Body of pancreas (tissue), 4 donors: ENCODE data around the gene IER3IP1. TPM values are rescaled to one million over a fixed set of nuclear protein-coding genes. Genes with fewer than 3 reads are reported as not detected.
A peak's percentile ranks its signal among the peaks of the same experiment; 100 is the strongest.

Experiments
- ATAC-seq: fragments of 150-250 bp; one replicate; pipeline ENCODE4 v1.9.1; 2016
- DNase-seq, 4 donors: peaks; one replicate each; pipeline ENCODE4 v3.0.0-alpha.2; 2019
- H3K27ac ChIP-seq, 4 donors: fragments of 200-600 bp; sonication (generic); 1 replicate in 3 of 4; 2 replicates in 1 of 4; pipeline versions ENCODE4 v1.5.1 to v1.6.1; 2016 to 2019; ENCODE audit warnings: mild to moderate bottlenecking in 1 of 4, mixed read lengths in 1 of 4, moderate library complexity in 1 of 4
- H3K27me3 ChIP-seq, 2 donors: fragments of 200-600 bp; sonication (generic); one replicate each; pipeline ENCODE4 v1.6.0; 2016; ENCODE audit warnings: mild to moderate bottlenecking in 1 of 2
- H3K36me3 ChIP-seq, 2 donors: fragments of 200-600 bp; sonication (generic); replicated peaks in 1 of 2; 2 replicates each; pipeline ENCODE4 v1.5.1; 2016; ENCODE audit warnings: low read depth in 2 of 2; ENCODE audit not compliant: insufficient read depth in 1 of 2
- H3K4me1 ChIP-seq: fragments of 200-600 bp; sonication (generic); one replicate; pipeline ENCODE4 v1.6.0; 2016
- H3K4me3 ChIP-seq, 2 donors: fragments of 200-600 bp; sonication (generic); 1 replicate in 1 of 2; 2 replicates in 1 of 2; pipeline ENCODE4 v1.5.1; 2016 to 2019
- H3K9me3 ChIP-seq, 3 donors: fragments of 200-600 bp; sonication (generic); 1 replicate in 2 of 3; 2 replicates in 1 of 3; pipeline ENCODE4 v1.5.1; 2016
- POLR2A ChIP-seq, 3 donors: fragments of 450-650 bp; IDR thresholded peaks; one replicate each; pipeline ENCODE4 v1.6.1; 2016; ENCODE audit warnings: antibody characterized with exemption in 3 of 3, mild to moderate bottlenecking in 2 of 3
- WGBS, 2 donors: methylation state at CpG; one replicate each; pipeline ENCODE4 v1.1.5; 2017; 5-methylcytosine and 5-hydroxymethylcytosine counted together
- intact Hi-C: fragments of 100-400 bp; cut with DNase I; formaldehyde crosslinking; loops from one replicate; pipeline ENCODE4 v1.15.1; 2023
- small RNA-seq: library from RNA; depleted of rRNA; stranded (forward); fragments of <200 nt; gene quantifications from one replicate; pipeline ENCODE3, GENCODE V24; 2016
- total RNA-seq, 2 donors: library from RNA; depleted of rRNA; stranded (reverse); fragments of >200 nt; gene quantifications; one replicate each; pipeline ENCODE4 v1.1.0, GENCODE V29; 2016
- TF ChIP-seq, protein P1 (sequence below), 7 experiments: fragments of 450-650 bp in 4 of 7; fragments of 200-600 bp in 3 of 7; sonication (generic) in 3 of 7; IDR thresholded peaks; one replicate each; pipeline ENCODE4 v1.5.1; 2016 to 2019; ENCODE audit warnings: antibody characterized with exemption in 7 of 7

The IER3IP1 gene
- total RNA-seq, 2 donors from 2014 or later = 5.6 to 8.0 TPM

DNA sequence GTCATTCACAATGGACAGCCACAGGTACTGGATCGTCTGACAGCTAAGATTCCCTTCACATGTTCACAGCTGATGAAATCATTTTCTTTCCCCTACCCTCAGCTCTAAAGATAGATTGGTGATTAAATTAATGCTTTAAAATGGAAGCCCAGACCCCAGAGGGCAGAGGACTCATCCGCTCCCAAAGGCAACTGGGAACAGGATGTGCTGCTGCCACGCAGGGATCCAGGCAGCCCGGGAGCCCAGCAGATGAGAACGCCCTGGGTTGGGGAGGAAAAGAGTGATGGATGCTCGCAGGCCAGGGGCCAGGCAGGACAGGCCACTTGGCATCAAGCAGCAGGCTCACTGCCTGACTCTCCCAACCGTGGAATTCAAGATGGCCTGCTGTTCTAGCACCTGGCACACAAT, 67.2 kb downstream of the IER3IP1 start:
- intact Hi-C loops = no loop called here
- Histone ChIP-seq H3K4me3 (no peak overlapping the region), H3K27ac (peak overlapping the region in 2 of 4 donors; percentile 6 to 63), H3K36me3 (peaks cover 0 to 16% of the 10 kb centered on the region in 2 donors), H3K4me1 (peaks cover 31% of the 10 kb centered on the region), H3K9me3 (no peaks in the 10 kb centered on the region), H3K27me3 (no peaks in the 10 kb centered on the region)
- no peak for TF ChIP-seq POLR2A (IDR thresholded peaks at IDR 0.05)
- TF ChIP-seq, protein P1, sequence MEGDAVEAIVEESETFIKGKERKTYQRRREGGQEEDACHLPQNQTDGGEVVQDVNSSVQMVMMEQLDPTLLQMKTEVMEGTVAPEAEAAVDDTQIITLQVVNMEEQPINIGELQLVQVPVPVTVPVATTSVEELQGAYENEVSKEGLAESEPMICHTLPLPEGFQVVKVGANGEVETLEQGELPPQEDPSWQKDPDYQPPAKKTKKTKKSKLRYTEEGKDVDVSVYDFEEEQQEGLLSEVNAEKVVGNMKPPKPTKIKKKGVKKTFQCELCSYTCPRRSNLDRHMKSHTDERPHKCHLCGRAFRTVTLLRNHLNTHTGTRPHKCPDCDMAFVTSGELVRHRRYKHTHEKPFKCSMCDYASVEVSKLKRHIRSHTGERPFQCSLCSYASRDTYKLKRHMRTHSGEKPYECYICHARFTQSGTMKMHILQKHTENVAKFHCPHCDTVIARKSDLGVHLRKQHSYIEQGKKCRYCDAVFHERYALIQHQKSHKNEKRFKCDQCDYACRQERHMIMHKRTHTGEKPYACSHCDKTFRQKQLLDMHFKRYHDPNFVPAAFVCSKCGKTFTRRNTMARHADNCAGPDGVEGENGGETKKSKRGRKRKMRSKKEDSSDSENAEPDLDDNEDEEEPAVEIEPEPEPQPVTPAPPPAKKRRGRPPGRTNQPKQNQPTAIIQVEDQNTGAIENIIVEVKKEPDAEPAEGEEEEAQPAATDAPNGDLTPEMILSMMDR (IDR thresholded peaks at IDR 0.05) = no peak
- no peak for DNase-seq
- ATAC-seq = no peak
- WGBS, 2 donors = 79 to 84% methylated on average over 7 of the region's 7 CpGs

DNA sequence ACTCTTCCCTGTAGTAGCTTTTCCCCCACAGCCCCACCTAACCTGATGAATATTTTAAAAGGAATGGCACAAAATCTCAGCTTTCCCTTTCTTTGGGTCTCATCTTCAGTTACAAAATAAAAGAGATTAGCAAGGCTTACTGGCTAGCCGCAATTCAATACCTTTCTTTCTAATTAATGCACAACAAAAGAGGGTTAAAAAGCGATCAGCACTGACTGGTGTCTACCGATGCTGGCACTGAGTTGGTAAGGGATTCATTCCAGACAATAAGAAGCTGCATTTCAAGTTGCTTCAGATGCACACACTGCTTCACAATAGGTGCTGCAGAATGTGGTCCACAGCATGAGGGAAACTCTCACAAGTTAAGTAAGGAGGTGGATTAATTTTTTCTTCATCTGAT, 67.8 kb downstream of the IER3IP1 start:
- Histone ChIP-seq H3K36me3 (peaks cover 0 to 16% of the 10 kb centered on the region in 2 donors), H3K27ac (no peak overlapping the region), H3K4me1 (peaks cover 31% of the 10 kb centered on the region), H3K9me3 (no peaks in the 10 kb centered on the region), H3K27me3 (no peaks in the 10 kb centered on the region), H3K4me3 (no peak overlapping the region)
- no peak for TF ChIP-seq POLR2A (IDR thresholded peaks at IDR 0.05)
- TF ChIP-seq, protein P1 (IDR thresholded peaks at IDR 0.05) = no peak
- DNase-seq = no peak
- ATAC-seq = no peak
- 75% methylated on average over 3 of the region's 3 CpGs for WGBS, 2 donors
- intact Hi-C loops = no loop called here

Small RNA genes within 50 kb of the gene (small RNA-seq; reads per million reads assigned to genes)
- gene AC012254.4 = not detected

Other genes with a start within 250 kb of the IER3IP1 start
- gene ELOA2, start 140.7 kb downstream of the IER3IP1 start, total RNA-seq = not detected
- gene HDHD2, start 25.9 kb downstream of the IER3IP1 start, total RNA-seq = 10 to 100 TPM; 22.8 to 24.1 TPM
- not detected for gene SKOR2, start 75.3 kb upstream of the IER3IP1 start, total RNA-seq